Effector CD8-positive, alpha-beta T cell (primary cell): Measurements from ENCODE around the gene YWHAG.
"Not testable (repeated sequence)": the region's sequence is repeated elsewhere in the genome, so short reads cannot be mapped to it uniquely, and the experiment has no call there.

ENCODE experiments used
- DNase-seq: peaks from one replicate; lab custom pipeline; 2025; lab: John Stamatoyannopoulos, UW

The YWHAG gene

GRCh38 chr7:76318488-76319353 is 40.1 kb downstream of the YWHAG start:
- peak; percentile 31 for DNase-seq

GRCh38 chr7:76317782-76318487 is 40.9 kb downstream of the YWHAG start:
- DNase-seq: peak; percentile 94

GRCh38 chr7:76316984-76317781 is 41.6 kb downstream of the YWHAG start:
- no peak for DNase-seq

- DNase-seq: no peak
Measured at GRCh38 chr7:76315364-76315763, 43.4 kb downstream of the YWHAG start.

- not testable (repeated sequence) for DNase-seq
Measured at GRCh38 chr7:76314740-76315139, 44.1 kb downstream of the YWHAG start.

- peak; percentile 91 for DNase-seq
Measured at GRCh38 chr7:76314042-76314721, 44.6 kb downstream of the YWHAG start.

GRCh38 chr7:76311838-76312237 is 47.0 kb downstream of the YWHAG start:
- not testable (repeated sequence) for DNase-seq

- DNase-seq: no peak
Measured at GRCh38 chr7:76310102-76310957, 48.5 kb downstream of the YWHAG start.

GRCh38 chr7:76309341-76310101 is 49.3 kb downstream of the YWHAG start:
- DNase-seq: not testable (repeated sequence)

GRCh38 chr7:76308874-76309273 is 49.9 kb downstream of the YWHAG start:
- DNase-seq: not testable (repeated sequence)

- no peak for DNase-seq
Measured at GRCh38 chr7:76304888-76305375, 53.9 kb downstream of the YWHAG start.

- peak; percentile 83 for DNase-seq
Measured at GRCh38 chr7:76303202-76304147, 55.3 kb downstream of the YWHAG start.

- DNase-seq: peak; percentile 33
Measured at GRCh38 chr7:76302347-76303201, 56.2 kb downstream of the YWHAG start, which contains the start of gene HSPB1. TSS of gene HSPB1 (plus strand) at chr7:76302673. CDS start at chr7:76302713, 40 bp downstream.

GRCh38 chr7:76301000-76301399 is 57.8 kb downstream of the YWHAG start:
- no peak for DNase-seq

GRCh38 chr7:76300166-76300731 is 58.5 kb downstream of the YWHAG start:
- no peak for DNase-seq

GRCh38 chr7:76296743-76297740 is 61.7 kb downstream of the YWHAG start:
- no peak for DNase-seq
